PC-9 (cell line): ENCODE measurements around the gene HAGH. TPM values are rescaled to one million over a fixed set of nuclear protein-coding genes. Genes with fewer than 3 reads are reported as not detected.

Experiments used
- BruUV-seq: library from RNA; stranded (reverse); fragments of 400-500 nt; replicated peaks from 2 replicates; lab custom pipeline; 2021; lab: Mats Ljungman, UMichigan
- CTCF ChIA-PET: fragments of 300-600 bp; sonication (Branson Sonifier 250); formaldehyde crosslinking; loops from one replicate; lab custom pipeline; 2022; ENCODE audit warnings: antibody characterized with exemption; lab: Charles Lee
- POLR2A ChIA-PET: fragments of 300-600 bp; sonication (Branson Sonifier 250); formaldehyde crosslinking; loops from one replicate; lab custom pipeline; 2022; ENCODE audit warnings: antibody characterized with exemption; ENCODE audit not compliant: unreplicated experiment; lab: Charles Lee
- DNase-seq, 2 experiments: peaks; one replicate each; pipeline versions ENCODE4 v3.0.0 to v3.0.0-alpha.2; 2015 to 2022; ENCODE audit warnings: mixed read lengths in 1 of 2
- H2AFZ ChIP-seq: fragments of 200-600 bp; sonication (generic); 2 replicates; pipeline ENCODE4 v1.8.1; 2017; ENCODE audit warnings: antibody characterized with exemption
- H3F3A ChIP-seq: fragments of 200-600 bp; sonication (generic); 2 replicates; pipeline ENCODE4 v1.8.1; 2017; ENCODE audit warnings: antibody characterized with exemption, mild to moderate bottlenecking, low read depth; ENCODE audit not compliant: insufficient read depth
- H3K27ac ChIP-seq: fragments of 200-600 bp; sonication (generic); 2 replicates; pipeline ENCODE4 v1.6.1; 2016; ENCODE audit warnings: mixed run types
- H3K27me3 ChIP-seq: fragments of 200-600 bp; sonication (generic); 2 replicates; pipeline ENCODE4 v1.6.1; 2016; ENCODE audit warnings: low read depth, mixed run types; ENCODE audit not compliant: insufficient read depth
- H3K36me3 ChIP-seq: fragments of 200-600 bp; sonication (generic); 2 replicates; pipeline ENCODE4 v1.6.1; 2016; ENCODE audit warnings: low read depth, mixed run types
- H3K4me1 ChIP-seq: fragments of 200-600 bp; sonication (generic); replicated peaks from 2 replicates; pipeline ENCODE4 v1.6.1; 2016; ENCODE audit warnings: mixed run types; ENCODE audit not compliant: insufficient read depth
- H3K4me2 ChIP-seq: fragments of 200-600 bp; sonication (generic); 2 replicates; pipeline ENCODE4 v1.6.1; 2017; ENCODE audit warnings: mixed run types
- H3K4me3 ChIP-seq: fragments of 200-600 bp; sonication (generic); 2 replicates; pipeline ENCODE4 v1.6.1; 2016; ENCODE audit warnings: mixed run types
- H3K79me2 ChIP-seq: fragments of 200-600 bp; sonication (generic); 2 replicates; pipeline ENCODE4 v1.6.1; 2017; ENCODE audit warnings: low read depth, mixed run types
- H3K9me2 ChIP-seq: fragments of 200-600 bp; sonication (generic); 2 replicates; pipeline ENCODE4 v1.8.1; 2017; ENCODE audit warnings: mild to moderate bottlenecking; ENCODE audit not compliant: insufficient read depth
- H3K9me3 ChIP-seq: fragments of 200-600 bp; sonication (generic); 2 replicates; pipeline ENCODE4 v1.8.1; 2016; ENCODE audit warnings: low read depth; ENCODE audit not compliant: insufficient read depth
- H4K20me1 ChIP-seq: fragments of 200-600 bp; sonication (generic); 2 replicates; pipeline ENCODE4 v1.8.1; 2017; ENCODE audit not compliant: insufficient read depth
- CTCF ChIP-seq: fragments of 200-600 bp; sonication (generic); conservative IDR thresholded peaks from 2 replicates; pipeline ENCODE4 v1.6.1; 2017; ENCODE audit warnings: mixed run types, antibody characterized with exemption, mild to moderate bottlenecking, moderate library complexity
- EZH2 ChIP-seq: fragments of 200-600 bp; sonication (generic); IDR thresholded peaks from 2 replicates; pipeline ENCODE4 v1.8.0; 2017; ENCODE audit warnings: antibody characterized with exemption, low read depth
- intact Hi-C: fragments of 100-400 bp; cut with micrococcal nuclease; formaldehyde crosslinking; loops from one replicate; pipeline ENCODE4 v1.10.0; 2022; ENCODE audit not compliant: unreplicated experiment
- total RNA-seq: library from RNA; stranded (reverse); gene quantifications from 2 replicates; pipeline ENCODE4 v1.2.3, GENCODE V29; 2021

The HAGH gene
- total RNA-seq, 1 experiment from 2014 or later, result 51.8 TPM

GRCh38 chr16:1779234-1779701, 47.4 kb downstream of the HAGH start:
- Histone ChIP-seq H3F3A (peaks cover 33% of the 10 kb centered on the region), H3K27ac (no peak overlapping the region), H3K27me3 (no peaks in the 10 kb centered on the region), H3K36me3 (0 out of 2 replicates have a peak, but pooled peaks cover 8% of the 10 kb centered on the region), H3K79me2 (peaks cover 48% of the 10 kb centered on the region), H3K9me3 (no peaks in the 10 kb centered on the region), H3K4me2 (no peak overlapping the region), H2AFZ (no peak overlapping the region), H4K20me1 (peaks cover 48% of the 10 kb centered on the region), H3K4me3 (no peak overlapping the region), H3K9me2 (no peaks in the 10 kb centered on the region), H3K4me1 (peaks cover 24% of the 10 kb centered on the region)
- ChIA-PET CTCF (no interaction called here), POLR2A (no interaction called here)
- TF ChIP-seq EZH2 (no peak), CTCF (no peak)
- no TSS peak for BruUV-seq
- intact Hi-C loops, result no loop called here
- DNase-seq, result no peak

- Histone ChIP-seq H3K9me3 (no peaks in the 10 kb centered on the region), H3K79me2 (peaks cover 47% of the 10 kb centered on the region), H2AFZ (no peak overlapping the region), H3K4me1 (peaks cover 18% of the 10 kb centered on the region), H3K36me3 (0 out of 2 replicates have a peak, but pooled peaks cover 8% of the 10 kb centered on the region), H3K27ac (no peak overlapping the region), H3K27me3 (no peaks in the 10 kb centered on the region), H3K9me2 (no peaks in the 10 kb centered on the region), H3K4me3 (no peak overlapping the region), H3K4me2 (no peak overlapping the region), H4K20me1 (peaks cover 49% of the 10 kb centered on the region), H3F3A (peaks cover 41% of the 10 kb centered on the region)
- intact Hi-C loops, result no loop called here
- CTCF ChIA-PET, result interaction anchor here (0.5 kb wide), 1 partner anchor 151 kb away, joined by 4 read pairs; no protein-coding TSS in a partner anchor
- no peak for DNase-seq
- TF ChIP-seq CTCF, result no peak
- TF ChIP-seq EZH2, result no peak
- no TSS peak for BruUV-seq
- POLR2A ChIA-PET, result interaction anchor here (0.6 kb wide), 1 partner anchor 481 kb away, joined by 5 read pairs; no protein-coding TSS in a partner anchor
Observed at GRCh38 chr16:1778200-1779179, 48.1 kb downstream of the HAGH start.

GRCh38 chr16:1777375-1778199, 49.0 kb downstream of the HAGH start:
- BruUV-seq, result no TSS peak
- 0 out of 2 replicates have a peak, but pooled peaks cover 8% of the 10 kb centered on the region for H3K36me3 ChIP-seq
- ChIA-PET POLR2A (no interaction called here), CTCF (interaction anchor here (0.5 kb wide), 1 partner anchor 152 kb away, joined by 4 read pairs; no protein-coding TSS in a partner anchor)
- no peak overlapping the region for H3K27ac ChIP-seq
- H4K20me1 ChIP-seq, result peaks cover 49% of the 10 kb centered on the region
- no peak overlapping the region for H3K4me3 ChIP-seq
- DNase-seq, result no peak
- no peak overlapping the region for H2AFZ ChIP-seq
- intact Hi-C loops, result no loop called here
- TF ChIP-seq EZH2 (no peak), CTCF (no peak)
- peaks cover 45% of the 10 kb centered on the region for H3K79me2 ChIP-seq
- H3F3A ChIP-seq, result peaks cover 41% of the 10 kb centered on the region
- H3K27me3 ChIP-seq, result no peaks in the 10 kb centered on the region
- H3K9me2 ChIP-seq, result no peaks in the 10 kb centered on the region
- H3K4me2 ChIP-seq, result no peak overlapping the region
- no peaks in the 10 kb centered on the region for H3K9me3 ChIP-seq
- peaks cover 18% of the 10 kb centered on the region for H3K4me1 ChIP-seq
